ENCODE measurements around the gene ADARB2.
"Not testable (repeated sequence)": the region's sequence is repeated elsewhere in the genome, so short reads cannot be mapped to it uniquely, and the experiment has no call there.

The ADARB2 gene

DNA sequence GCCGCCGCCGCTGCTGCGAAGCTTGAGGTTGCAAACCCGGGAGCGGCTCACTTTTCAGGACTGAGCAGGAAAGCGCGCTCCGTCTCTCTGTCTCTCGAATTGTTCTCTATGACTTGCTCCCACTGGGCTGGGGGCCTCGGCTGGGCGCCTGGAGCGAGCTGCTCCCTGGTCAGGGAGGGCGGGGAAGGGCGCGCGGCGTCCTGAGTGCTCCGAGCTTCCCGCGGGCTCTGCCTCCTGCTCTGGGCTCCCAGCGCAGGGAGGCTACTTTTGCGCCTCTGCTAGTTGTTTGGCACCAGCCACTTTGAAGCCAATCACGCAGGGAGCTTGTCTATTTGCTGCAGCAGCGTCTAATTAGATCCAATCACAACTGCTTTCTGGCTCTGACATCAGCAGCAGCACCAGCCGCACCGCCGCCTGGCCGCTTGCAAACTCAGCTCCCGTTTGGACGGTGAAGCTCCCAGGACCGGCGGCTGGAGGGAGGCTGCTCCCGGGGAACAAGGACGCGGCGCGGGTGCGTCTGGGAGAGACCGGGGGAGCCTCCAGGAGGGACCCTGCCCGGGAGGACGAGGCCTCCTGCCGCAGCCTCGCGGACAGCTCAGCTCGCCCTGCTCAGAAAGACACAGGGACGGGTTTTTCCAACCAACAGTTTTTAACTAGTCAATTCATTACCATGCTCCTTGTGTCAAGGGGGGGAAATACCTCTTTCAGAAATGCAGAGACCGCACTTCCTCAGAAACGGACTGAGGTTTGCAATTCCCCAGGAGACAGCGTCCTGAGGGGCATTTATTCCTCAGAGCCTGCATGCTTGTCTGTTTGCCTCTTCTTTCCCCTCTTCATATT is at the start of gene ADARB2:
TSS of gene ADARB2 (minus strand) at position 304 of the 840 bp plus-strand sequence.
- no peak for DNase-seq (ENCODE audit: low spot score)

DNA sequence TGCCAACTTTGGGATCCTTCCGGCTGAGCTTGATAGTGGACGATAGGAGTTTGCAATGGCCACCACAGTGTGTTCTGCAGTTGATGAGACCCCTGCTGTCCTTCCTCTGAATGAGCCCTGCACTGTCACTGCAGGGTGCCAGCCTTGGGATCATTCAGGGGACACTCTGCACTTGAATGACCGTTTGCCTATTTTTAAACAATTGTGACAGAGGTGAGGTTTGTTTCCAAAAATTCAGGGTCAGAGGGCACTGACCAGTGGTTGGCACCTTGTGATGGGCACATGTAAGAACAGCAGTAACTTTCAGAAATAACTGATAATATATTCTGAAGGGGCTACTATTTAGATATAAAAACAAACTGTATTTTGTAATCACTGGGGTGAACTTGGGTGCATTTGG is 48.5 kb upstream of the ADARB2 start:
- no peak for DNase-seq (ENCODE audit: low spot score)

DNA sequence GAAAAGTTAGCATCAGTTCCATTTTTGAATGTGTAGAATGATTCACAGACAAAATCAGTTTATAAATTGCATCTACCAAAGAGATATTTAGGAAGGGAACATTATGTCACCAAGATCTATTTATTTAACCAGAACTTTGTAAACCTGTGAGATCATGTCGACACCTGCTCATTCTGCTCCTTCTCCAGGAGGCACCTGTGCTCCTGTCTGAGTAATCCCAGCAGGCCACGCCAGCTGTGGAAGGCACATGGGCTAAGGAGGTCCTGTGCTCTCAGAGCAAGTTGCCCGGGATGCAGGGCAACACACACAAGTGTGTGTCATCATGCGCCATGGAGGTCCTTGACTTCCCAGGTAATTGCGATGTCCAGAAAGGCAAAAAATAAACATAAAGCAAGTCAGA is 45.5 kb upstream of the ADARB2 start:
- DNase-seq (ENCODE audit: low spot score), result no peak

DNA sequence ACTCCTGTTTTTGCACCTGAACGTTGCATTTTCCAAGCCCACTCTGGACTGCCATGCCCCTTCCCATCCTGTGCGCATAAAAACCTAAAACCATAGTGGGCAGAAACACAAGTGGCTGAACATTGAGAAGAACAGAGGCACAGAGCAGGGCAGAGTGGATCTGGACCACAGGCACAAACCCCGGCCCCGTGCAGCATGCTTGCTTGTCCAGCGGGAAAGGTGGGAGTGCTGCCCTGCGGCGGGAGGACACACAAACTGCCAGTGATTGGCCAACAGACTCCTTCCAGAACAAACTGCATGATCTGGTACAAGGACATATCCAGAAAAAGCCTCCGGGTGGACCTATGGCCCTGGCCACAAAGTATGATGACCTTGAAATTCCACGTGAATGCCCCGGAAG is 42.5 kb upstream of the ADARB2 start:
- DNase-seq (ENCODE audit: low spot score), result no peak

DNA sequence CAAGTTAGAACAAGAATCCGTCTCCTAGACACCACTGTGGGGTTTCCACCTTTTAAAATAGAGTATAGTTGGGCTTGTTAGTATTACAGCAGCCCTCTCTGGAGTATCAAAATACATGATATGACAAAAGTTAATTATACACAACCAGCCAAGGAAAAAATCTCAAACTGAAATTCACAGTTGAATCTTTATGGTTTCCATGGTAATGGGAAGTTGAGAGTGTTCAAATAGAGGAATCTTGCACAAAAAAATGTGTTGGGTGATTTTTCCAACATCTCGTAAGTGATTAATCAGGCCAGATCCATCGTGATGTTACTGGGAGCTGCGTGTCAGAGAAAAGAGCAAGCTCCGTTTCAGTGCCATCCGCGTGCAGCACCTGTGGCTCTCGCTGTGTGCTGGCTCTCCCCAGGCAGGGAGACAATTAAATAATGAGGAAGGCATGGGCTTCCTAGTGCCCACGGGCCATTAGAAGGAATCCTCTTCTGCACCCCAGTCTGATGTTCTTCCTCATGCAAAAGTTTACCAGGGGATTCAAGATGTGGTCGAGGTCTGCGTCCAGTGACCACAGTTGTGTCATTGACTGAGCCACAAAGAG is 41.1 kb upstream of the ADARB2 start:
- no peak for DNase-seq (ENCODE audit: low spot score)

DNA sequence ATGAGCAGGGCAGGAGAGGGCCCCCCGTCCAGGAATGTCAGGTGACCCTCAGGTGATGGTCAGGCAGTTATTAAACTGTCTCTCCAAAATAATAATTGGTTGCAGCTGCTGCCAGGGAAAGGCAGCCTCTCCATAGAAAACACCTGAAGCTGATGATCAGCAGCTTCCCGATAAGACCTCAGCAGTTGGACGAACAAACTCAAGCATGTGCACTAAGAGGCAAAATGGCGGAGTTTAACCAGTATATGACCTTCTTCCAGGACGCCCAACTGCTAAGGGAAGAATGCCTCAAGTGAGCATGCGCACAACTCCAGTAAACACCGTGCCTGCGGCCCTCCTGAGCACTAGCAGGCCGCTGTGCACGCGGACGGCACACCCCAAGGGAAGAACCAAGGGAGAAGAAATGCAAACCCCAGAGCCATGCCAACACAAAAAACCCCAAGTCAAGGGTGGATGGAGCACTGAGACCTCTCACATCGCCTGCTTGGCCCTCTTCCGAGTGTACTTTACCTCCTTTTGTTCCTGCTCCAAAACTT is 38.9 kb upstream of the ADARB2 start:
- no peak for DNase-seq (ENCODE audit: low spot score)

DNA sequence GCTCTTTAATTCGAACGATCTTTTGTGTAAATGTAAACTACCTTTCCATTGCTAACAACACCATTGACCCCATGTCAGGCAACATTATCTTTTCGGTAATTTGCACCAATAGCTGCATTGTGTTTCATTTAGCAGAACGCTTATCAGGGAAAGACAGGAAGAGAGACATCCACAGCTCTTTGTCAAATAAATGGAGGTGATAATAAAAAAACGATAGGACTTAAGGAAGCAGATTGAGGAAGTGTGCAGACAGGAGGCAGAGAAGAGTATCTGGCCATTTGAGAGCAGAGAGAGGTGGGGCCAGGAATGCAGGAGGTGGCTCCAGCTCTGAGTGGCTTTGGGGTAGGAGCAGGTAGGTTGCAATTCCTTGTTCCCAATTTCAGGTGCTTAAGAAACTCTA is 37.5 kb upstream of the ADARB2 start:
- DNase-seq (ENCODE audit: low spot score), result no peak

DNA sequence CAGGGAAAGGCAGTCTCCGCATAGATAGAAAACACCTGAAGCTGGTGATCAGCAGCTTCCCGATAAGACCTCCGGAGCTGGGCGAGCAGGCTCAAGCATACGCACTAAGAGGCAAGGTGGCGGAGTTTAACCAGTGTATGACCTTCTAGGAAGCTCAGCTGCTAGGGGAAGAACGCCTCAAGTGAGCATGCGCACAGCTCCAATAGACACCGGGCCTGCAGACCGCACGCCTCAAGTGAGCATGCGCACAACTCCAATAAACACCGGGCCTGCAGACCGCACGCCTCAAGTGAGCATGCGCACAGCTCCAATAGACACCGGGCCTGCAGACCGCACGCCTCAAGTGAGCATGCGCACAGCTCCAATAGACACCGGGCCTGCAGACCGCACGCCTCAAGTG is 35.9 kb upstream of the ADARB2 start:
- DNase-seq (ENCODE audit: low spot score), result not testable (repeated sequence)

DNA sequence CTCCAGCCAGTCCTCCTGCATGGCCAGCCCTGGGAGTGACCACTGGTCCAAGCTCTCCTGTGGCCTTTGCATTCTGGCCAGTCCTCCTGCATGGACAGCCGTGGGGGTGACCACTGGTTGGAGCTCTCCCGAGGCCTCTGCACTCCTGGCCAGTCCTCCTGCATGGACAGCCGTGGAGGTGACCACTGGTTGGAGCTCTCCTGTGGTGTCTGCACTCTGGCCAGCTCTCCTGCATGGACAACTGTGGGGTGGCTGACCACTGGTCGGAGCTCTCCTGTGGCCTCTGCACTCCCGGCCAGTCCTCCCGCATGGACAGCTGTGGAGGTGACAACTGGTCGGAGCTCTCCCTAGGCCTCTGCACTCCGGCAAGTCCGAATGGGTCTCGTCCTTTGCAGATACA is 28.7 kb upstream of the ADARB2 start:
- no peak for DNase-seq (ENCODE audit: low spot score)

DNA sequence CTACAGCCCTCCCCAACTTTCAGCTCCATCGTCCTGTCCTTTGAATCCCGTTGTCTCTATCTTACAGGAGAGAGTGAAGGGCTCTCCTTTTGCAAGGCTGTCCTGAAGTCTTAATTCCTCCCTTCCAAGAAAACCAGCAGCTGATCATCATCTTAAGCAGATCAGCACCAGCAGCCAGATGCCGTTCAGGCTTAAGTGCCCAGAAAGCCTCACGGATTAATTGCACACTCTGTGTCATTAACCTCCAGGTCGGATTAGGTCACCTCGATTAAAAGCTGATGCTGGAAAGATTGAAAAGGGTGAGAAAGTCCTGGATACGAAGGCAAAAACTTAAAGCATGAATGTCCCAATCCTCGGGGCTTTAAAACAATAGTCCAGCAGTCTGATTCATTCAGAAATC is 24.8 kb upstream of the ADARB2 start:
- DNase-seq (ENCODE audit: low spot score), result no peak

DNA sequence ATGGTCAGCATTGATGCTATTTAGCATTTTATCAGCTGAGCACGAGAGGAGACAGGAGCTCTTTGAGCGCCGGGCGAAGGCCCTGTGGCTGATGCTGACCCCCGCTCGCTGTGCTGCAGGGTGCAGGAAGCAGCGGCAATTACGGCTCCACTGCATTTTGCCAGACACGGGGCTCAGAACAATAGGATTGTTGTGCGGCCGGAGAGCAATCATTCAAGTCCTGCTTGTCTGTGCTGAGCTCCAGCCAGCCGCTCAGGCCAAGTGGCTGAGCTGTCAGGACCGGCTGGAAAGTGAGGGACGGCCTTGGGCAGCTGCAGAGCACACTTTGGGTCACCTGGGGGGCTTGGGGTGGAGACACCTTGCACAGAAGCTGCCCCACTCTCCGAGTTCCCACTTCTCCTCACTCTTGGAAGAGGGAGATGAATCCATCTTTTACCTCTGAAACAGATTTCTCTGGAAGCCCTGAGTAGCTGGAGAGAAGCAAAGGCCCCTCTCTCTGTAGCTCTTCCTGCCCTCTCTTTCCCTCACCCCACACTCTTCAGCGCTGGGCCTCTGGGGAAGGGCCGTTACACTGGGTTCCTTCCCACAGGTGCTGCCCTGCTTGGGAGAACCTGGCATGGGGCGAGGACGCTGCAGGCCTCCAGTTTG is 17.3 kb upstream of the ADARB2 start:
- no peak for DNase-seq (ENCODE audit: low spot score)

DNA sequence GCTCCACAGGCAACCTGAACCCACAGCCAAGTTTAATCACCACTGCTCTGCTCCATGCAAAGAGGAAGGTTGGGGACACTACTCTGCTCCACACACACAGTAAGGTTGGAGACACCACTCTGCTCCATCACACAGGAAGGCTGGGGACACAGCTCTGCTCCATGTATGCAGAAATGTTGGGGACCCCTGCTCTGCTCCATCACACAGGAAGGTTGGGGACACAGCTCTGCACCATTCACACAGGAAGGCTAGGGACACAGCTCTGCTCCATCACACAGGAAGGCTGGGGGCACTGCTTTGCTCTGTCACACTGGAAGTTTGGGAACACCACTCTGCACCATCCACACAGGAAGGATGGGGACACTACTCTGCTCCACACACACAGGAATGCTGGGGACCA is 14.8 kb upstream of the ADARB2 start:
- no peak for DNase-seq (ENCODE audit: low spot score)

DNA sequence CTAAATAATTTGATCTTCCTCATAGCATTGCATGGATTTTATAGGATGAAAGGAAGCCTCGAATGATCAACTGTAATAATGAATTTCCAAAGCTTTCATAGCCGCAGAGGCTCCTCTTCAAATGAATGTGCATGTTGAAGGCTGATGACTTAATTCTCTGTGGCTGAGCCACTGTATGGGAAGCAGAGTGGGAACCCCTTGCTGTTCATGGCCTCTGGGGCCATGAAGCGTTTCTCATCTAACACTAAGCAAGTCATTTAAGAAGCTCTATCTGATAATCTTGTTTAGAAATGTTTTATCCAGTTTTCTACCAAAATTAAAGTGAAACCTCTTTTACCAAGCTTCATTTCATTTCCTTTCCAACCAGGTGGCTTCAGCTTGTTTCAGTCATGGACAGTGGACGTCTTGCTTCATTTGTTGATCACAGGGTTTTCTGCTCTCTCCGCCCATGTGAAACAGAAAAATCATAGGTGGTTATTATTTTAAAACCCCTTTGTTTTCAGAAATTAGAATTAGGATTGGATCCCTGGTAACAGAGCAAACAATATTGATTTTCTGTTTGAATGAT is 10.3 kb upstream of the ADARB2 start:
- no peak for DNase-seq (ENCODE audit: low spot score)

DNA sequence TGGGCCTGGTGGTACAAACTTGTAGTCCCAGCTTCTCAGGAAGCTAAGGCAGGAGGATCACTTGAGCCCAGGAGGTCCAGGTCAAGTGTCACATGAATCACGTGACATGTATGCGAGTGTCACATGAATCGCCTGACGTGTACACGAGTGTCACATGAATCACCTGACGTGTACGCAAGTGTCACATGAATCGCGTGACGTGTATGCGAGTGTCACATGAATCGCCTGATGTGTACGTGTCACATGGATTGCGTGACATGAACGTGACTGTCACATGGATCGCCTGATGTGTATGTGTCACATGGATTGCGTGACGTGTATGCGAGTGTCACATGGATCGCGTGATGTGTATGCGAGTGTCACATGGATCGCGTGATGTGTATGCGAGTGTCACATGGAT is 9.5 kb upstream of the ADARB2 start:
- DNase-seq (ENCODE audit: low spot score), result no peak

DNA sequence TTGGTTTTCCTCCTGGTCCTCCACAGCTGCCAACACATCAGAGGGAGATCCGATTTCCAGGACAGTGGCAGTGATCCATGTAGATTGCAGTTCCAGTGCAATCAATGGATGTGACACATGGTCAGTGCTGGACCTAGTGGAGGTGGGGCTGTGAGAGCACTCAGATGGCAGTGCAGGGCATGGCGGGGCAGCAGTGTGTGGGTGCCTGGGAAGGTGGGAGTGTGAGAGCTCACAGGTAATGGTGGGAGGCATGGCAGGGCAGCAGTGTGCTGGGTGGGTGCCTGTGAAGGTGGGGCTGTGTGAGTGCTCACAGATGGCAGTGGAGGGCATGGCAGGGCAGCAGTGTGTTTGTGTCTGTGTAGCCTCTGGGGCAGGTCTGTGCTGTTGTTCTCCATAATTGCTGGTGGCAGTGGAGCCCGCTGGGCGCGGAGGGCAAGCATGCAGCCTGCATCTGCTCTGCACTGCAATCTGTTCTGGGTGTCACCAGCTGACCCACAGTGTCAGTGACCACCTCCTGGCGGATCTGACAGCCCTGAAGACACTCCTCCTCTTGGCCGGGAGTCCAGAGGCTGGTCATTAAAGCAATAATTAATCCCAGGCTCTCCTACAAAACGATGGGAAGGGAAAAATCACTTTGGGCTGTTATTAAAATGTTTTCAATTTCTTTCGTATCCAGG is 8.6 kb upstream of the ADARB2 start:
- no peak for DNase-seq (ENCODE audit: low spot score)

DNA sequence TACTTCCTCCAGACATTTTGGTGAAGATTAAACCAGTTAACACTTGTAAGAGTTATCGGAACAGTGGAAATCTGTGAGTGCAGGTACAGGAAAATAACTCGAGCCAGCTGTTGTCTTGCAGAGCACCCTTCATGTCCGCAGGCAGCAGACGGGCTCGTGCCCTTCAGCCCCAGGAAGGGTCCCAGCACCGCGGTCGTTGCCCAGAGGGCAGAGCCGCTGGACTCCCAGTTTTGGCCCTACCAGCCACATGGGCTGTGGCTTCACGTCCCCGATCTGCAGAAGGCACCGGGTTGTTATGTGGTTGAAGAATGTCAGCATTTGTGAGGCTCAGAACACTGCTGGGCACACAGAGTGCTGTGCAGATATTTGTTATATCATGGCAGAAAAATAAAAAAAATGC is 7.2 kb upstream of the ADARB2 start:
- no peak for DNase-seq (ENCODE audit: low spot score)

DNA sequence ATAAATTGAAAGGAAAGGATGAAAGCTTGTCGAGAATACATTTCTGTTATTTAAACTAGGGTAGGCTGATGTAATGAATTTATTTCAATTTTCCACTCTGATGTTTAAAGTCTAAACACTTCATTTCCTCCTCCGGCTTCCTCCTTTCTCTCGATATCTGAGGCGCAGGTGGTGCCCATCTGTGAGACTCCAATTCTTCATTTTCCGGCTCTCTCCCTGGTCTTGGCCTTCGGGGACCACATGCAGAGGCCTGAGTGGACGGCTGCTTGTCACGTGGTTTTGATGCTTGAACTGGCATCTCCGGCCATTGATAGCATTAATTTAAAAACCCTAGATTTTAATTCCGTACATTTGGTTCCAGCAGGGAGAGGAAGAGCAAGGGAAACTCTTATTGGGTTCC is 5.8 kb upstream of the ADARB2 start:
- DNase-seq (ENCODE audit: low spot score), result no peak

DNA sequence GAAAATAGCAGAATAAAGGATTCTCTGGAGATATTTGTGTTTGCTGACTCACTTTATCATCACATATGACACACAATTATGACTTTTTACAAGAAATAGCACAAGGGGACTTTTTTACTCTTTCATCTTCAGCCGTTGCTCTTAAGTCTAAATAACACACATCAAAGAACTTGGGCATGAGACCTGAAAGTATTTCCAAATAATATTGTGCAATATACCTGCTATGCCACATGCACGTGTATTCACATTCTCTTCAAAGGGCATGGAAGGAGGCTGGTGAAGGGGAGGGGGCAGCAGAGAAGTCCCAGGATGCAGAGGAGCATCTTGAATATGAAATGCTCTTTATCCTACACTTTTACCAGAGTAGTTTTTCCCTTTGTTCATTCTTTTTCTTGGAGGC is 4.1 kb upstream of the ADARB2 start:
- no peak for DNase-seq (ENCODE audit: low spot score)

DNA sequence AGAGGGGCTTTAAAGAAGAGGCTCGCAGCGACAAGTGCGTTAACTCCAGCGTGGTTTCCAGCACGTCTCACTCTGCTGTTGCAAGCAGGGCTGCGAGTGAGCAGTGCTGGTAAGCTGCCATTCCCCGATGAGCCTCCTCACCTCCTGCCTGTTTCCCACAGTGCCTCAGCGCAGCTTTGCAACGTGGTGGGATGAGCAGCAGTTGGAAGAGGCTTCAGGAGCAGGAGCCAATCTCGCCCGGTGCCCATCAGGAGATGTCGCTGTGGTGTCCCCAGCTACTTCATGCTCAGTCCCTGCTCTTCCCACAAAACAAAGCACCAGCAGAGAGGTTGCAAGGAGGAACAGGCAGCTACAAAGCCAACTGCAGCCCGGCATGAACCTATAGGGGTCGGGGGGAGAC is 2.4 kb upstream of the ADARB2 start:
- DNase-seq (ENCODE audit: low spot score), result no peak

DNA sequence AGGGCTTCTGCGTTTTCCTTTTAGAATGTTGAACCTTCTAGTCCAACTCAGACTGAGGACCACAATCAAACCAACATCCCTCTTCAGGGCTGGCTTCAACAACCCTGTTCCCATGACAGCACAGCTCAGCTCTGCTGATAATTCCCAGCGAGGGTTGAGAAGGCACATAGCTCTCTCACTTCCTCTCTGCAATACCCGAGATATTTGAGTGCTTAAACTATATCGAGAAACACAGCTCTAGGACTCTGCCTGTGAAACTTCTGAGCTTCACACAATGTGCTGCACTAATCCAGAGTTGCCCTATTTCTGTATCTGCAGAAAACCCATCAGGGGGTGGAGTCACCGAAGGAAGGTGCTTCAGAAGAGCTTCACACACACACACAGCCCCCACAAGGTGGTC is 1.6 kb upstream of the ADARB2 start:
- no peak for DNase-seq (ENCODE audit: low spot score)

DNA sequence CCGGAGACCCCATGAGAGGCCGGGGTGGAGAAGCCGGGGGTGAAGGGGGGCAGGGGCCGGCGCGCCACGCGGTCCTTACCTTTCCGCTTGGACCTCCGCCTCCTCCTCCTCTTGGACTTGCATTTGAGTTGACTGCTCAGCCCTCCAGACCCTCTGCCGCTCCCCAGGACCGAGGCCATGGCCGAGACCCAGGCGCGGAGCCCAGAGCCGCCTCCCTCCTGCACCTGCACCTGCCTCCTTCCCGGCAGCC is 428 bp downstream of the ADARB2 start:
- DNase-seq (ENCODE audit: low spot score), result no peak

DNA sequence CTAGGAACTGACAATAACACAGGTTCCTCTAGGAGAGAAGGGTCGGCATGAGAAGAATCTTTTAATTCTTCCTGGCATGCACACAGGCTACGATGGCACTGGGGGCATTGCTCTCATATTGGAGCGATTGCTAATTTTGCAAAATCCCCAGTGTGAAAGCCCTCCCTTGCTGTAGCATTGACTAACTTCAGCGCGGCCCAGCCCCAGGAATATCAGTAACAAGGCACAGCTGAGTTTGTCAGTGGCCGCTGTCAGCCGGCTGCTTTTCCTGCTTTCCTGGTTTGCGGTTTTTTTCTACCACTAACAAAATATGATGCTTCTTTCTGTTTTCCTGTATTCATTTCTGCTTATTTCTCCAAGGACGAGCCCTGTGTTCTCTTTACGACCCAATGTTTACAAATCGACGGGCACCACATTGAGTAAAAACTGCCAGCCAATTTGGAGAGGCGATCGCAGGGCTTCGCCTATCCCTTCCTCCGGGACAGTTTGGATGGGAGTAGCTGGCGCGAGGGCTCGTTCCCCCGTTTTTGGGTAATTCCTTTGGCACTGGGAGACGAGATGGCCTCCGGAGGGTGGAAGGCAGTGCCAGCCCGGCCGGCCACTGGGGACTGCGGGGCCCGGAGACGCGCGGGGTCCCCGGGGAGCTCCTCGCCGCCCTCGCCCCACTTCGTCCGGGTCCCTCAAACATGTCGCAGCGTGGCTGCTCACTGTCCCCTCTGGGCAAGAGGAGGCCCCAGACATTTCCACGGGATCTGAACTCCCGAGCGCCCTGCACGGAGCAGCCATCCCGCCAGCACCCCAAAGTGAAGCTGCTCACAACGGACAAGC is 967 bp downstream of the ADARB2 start:
- no peak for DNase-seq (ENCODE audit: low spot score)

Data from HuH-7.5 (cell line).